Fibroblast of skin of right biceps (primary cell): ENCODE data around the gene NOPCHAP1.

ENCODE experiments used
- DNase-seq: peaks from one replicate; pipeline ENCODE4 v3.0.0-alpha.2; 2013

The NOPCHAP1 gene

DNA sequence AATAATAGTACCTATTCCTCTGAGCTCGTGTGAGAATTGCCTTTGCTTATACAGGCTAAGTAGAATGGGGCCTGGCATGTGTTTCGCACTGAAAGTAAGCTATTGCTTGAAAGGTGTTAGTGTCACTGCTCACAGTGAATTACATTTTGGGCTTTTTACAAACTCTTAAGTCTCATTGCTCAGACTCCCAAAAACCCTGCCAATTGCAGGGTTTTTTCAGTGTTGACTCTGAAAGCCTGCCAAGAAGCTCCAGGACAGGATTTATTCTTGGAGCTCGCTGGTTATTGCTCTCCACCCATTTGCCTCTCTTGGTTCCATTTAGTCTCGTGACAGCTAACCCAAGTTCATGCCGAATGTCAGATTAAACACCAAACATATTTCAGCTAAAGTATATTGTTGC is 39.8 kb downstream of the NOPCHAP1 start:
- DNase-seq = peak; percentile 52

GRCh38 chr12:105026411-105026810 is 40.3 kb downstream of the NOPCHAP1 start:
- no peak for DNase-seq

GRCh38 chr12:105030820-105031807 is 45.0 kb downstream of the NOPCHAP1 start:
- no peak for DNase-seq

DNA sequence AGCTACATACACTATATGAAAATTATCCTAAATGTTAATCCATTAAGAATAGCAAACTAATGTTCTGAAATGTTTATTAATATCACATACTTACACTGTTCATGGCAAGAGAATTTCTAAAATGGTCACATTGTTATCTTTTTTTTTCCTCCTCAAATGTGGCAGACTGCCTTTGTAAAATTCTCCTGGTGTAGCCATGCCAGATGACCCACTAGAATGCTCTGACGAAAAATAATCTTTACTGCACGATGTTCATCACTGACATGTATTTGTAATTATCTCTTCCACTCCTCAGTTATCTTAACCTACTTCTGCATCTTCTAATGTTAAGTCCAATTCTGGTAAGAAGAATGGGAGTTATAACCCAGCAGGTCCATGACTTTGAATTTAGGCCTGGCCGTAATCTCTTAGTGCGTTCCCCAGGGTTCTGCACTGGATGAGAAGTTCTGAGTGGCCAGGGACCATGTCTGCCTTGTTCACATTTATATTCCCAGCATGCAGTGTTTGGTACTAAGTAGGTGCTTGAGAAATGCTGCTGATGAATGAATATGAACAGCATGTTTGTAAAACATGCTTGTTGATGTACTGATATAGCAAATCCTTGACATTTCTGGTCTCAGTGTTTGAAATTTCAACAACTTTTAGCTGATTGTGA is 46.7 kb downstream of the NOPCHAP1 start:
- DNase-seq = no peak

DNA sequence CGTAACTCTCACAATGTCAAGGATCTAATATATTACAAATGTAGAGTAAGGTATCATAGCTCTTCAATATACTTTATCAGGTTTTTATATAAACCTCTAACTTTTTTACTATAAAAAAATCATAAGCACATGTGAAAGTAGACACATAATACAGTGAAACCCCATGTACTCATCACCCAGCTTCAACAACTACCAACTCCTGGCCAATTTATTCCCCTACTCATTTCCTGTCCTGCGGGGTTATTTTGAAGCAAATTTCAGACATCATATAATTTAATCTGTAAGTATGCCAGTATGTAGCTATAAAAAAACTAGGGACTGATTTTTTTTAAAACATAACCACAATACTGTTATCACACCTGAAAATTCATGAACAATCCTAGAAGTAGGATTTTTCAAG is 47.7 kb downstream of the NOPCHAP1 start:
- no peak for DNase-seq
